MCF 10A (cell line): ENCODE data around the gene ALG8. TPM values are rescaled to one million over a fixed set of nuclear protein-coding genes. Genes with fewer than 3 reads are reported as not detected.

ENCODE experiments used
- total RNA-seq: library from RNA; stranded (reverse); gene quantifications from 2 replicates; pipeline ENCODE4 v1.2.3, GENCODE V29; 2022

ALG8 gene
- total RNA-seq, 1 experiment from 2014 or later, result 37.2 TPM

Other genes with a start within 250 kb of the ALG8 start
- gene INTS4, start 145.0 kb downstream of the ALG8 start, total RNA-seq, result 21.6 and 25.2 TPM in 2 replicates
- gene KCTD14, start 116.3 kb downstream of the ALG8 start, total RNA-seq, result 1.5 and 2.2 TPM in 2 replicates
- not detected in 2 replicates for gene THRSP, start 75.8 kb downstream of the ALG8 start, total RNA-seq
- gene NDUFC2, start 59.8 kb downstream of the ALG8 start, total RNA-seq, result 156 and 186 TPM in 2 replicates
- 10.2 and 11.3 TPM in 2 replicates for gene KCTD21, start 49.0 kb upstream of the ALG8 start, total RNA-seq
- 6.7 and 10.3 TPM in 2 replicates for gene USP35, start 49.3 kb upstream of the ALG8 start, total RNA-seq